GM21367 (cell line): ENCODE data around the gene RAPGEF4.

Experiments used
- ATAC-seq: cut with Tn5 transposase; IDR thresholded peaks from one replicate; pipeline ENCODE4 v1.9.1; 2021; ENCODE audit not compliant: unreplicated experiment

RAPGEF4 gene

DNA sequence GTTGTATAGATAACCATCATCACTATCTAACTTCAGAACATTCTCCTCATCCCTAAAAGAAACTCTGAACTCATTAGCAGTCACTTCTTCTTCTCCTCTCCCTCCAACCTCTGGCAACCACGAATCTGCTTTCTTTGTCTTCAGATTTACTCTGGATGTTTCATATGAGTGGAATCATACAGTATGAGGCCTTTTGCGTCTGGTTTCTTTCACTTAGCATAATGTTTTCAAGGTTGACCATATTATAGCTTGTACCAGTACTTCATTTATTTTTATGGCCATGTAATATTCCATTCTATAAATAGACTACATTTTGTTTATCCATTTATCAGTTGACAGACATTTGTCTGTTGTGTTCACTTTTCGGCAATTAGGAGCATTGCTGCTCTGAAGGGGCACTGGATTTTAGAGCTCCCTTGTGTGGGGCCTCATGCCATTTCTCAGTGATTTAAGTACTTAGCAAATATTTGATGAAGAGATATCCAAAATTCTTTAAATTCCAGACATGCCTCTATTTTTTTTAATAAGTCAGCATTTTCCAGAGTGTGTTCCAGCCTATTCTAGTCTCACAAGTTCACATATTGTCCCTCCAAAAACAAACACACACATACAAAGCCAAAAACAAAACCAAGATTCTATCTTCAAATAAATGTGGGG, 317.5 kb downstream of the RAPGEF4 start:
- ATAC-seq: no peak

GRCh38 chr2:173054466-173054865, 318.8 kb downstream of the RAPGEF4 start:
- no peak for ATAC-seq

DNA sequence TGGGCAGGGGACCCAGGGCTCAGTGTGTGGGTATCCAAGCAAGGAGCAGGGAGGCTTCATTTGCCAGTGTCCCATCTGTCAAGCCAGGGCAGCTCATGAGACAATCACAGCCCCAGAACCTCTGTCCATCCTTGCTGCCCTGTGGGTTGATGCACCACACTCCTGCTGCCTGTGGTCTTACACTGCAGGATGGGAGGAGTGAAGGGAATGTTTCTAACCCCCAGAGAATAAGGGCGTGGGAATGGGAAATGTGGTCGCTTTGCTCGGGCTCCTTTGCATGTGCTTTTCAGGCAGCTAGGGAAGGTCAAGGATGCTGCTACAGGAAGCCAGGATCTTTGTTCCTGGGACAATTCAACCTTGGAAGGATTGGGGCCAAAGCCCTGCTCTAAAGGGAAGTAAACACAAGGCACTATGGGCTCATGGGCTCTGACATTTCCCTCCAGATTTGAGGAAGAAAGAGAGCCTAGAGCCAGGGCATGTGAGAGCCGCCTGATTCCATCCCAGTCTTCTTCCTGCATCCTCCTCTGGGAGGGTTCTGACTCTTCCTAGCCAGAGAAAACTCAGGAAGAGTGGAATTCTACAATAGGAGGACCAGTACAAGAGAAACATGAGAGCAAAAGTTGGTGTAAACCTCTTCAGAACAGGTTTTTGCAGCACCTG, 321.2 kb downstream of the RAPGEF4 start:
- ATAC-seq: no peak

GRCh38 chr2:173058097-173058496, 322.5 kb downstream of the RAPGEF4 start:
- no peak for ATAC-seq

- ATAC-seq: no peak
Measured at GRCh38 chr2:173058673-173059072, 323.0 kb downstream of the RAPGEF4 start.

- ATAC-seq: no peak
Measured at GRCh38 chr2:173059292-173059691, 323.6 kb downstream of the RAPGEF4 start.

DNA sequence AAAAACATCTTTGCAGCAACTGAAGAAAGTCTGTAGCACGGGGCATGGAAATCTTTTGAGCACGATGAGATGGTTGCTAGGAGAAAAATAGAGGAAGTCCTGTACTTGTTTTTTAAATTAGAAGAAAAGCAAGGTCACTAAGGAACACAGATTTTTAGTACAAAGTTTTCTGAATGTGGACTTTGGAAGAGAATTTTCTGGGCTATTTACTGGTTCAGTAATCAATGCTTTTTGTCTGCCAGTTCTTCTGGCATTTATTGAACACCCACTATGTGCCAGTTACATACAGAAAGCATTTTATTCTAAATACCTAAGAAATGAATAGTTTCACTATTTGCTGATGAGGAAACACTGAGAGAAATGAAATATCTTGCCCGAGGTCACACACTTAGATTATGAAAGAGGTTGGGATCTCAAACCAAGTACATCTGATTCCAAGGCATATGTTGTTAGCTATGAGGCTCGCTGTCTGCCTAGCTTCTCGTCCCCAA, 324.4 kb downstream of the RAPGEF4 start:
- ATAC-seq: no peak

GRCh38 chr2:173062801-173063200, 327.2 kb downstream of the RAPGEF4 start:
- ATAC-seq: no peak

DNA sequence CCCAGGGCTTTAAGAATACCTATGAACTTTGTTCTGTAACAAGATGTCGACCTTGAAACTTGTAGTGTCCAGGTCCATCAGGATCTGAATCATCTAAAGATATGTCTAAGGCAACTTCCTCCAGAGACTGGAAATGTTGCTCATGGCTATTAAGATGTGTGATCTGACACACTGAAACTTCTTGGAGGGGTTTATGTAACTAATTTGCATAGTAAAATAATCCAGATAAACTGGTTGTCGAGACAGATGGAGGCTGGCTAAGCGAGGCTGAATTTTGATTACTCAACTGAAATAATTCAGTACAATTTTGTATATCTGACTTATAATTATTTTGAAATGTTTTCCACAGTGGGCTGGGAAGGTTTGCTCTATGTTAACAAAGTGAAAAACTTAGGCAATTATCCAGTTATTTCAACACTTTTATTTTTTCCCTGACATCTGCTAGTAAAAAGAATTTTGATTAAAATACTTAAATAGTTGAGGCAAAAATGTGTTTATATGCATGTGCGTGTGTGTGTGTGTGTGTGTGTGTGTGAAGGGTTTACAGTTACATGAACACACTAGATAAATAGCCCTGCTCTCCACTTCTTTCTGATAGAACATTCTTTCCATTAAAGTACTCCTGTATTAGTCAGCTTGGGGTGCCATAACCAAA, 328.6 kb downstream of the RAPGEF4 start:
- ATAC-seq: no peak

- no peak for ATAC-seq
Measured at GRCh38 chr2:173066887-173067676, 331.4 kb downstream of the RAPGEF4 start.

- ATAC-seq: no peak
Measured at GRCh38 chr2:173075056-173075780, 339.6 kb downstream of the RAPGEF4 start.

GRCh38 chr2:173075781-173076580, 340.3 kb downstream of the RAPGEF4 start, which contains the start of gene MAP3K20:
TSS of gene MAP3K20 (plus strand) at chr2:173075846. CDS start at chr2:173091032, 15,186 bp downstream.
- ATAC-seq: peak; percentile 57

- ATAC-seq: peak; percentile 20
Measured at GRCh38 chr2:173076581-173077345, 341.1 kb downstream of the RAPGEF4 start.

DNA sequence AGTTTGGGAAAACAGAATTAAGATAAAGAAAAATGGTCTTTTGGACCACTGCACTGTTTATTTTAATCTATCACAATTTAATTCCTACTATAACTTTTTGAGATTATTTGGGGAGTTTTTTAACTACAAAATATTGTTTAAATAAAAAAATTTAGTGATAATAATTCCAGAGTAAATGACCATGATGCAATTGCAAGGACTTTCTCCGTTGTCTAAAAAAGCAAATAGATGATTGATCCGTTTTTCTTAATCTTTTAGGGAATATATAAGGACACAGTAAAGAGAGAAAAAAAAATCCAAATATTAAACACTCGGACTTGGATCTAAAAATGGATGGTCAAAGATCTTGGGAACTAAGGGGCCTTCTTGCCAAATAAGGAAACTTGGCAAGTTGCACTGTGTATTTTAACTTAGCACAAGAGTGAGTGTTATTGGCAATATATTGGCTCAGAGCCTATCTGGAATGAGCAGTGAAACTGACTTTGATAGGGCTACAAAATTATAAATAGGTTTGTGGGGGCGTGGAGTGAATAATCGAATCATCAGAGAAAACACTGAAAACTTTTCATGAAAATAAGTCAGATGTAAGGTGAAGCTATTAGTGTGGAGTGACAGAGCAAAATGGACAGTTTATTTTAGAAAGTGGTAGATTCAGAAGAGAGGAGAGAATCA, 342.0 kb downstream of the RAPGEF4 start:
- no peak for ATAC-seq

DNA sequence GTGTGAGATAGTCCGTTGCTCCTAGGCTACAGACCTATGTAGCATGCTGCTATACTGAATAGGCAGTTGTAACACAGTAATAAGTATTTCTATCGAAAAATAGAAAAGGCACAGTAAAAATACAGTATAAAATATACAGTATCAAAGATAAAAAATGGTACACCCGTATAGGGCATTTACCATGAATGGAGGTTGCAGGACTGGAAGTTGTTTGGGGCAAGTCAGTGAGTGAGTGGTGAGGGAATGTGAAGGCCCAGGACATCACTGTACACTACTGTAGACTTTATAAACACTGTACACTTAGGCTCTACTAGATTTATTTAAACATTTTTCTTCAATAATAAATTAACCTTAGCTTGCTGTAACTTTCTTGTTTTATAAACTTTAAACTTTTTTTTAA, 343.5 kb downstream of the RAPGEF4 start:
- no peak for ATAC-seq

DNA sequence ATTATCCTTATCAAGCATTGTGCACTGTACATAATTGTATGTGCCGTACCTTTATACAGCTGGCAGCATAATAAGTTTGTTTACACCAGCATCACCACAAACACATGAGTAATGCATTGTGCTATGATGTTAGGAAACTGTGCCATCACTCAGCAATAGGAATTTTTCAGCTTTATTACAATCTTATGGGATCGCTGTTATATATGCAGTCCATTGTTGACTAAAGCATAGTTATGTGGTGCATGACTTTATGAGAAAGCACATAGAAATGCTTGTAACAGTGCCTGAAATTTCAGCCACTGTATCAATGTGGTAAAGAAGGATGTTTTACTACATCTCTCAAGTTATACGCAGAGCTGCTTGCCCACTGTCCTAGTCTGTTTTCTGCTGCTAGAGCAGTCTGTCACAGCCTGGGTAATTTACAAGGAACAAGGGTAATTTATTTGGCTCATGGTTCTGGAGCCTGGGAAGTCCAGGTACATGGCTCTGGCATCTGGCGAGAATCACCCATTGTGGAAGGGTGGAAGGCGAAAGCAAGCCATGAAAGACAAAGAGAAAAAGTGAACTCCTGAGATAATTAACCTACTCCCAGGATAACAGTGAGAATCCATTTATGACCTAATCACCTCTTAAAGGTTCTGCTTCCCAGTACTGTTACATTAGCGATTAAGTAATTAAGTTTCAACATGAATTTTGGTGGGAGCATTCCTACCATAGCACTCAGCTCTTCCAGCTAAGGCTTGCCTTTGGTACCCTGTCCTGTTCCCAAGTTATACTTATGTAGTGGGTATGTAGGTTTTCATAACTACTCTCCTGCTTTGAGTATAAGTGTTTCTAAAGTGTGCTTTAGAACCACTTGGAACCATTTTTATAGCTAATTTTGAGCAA, 344.6 kb downstream of the RAPGEF4 start:
- ATAC-seq: no peak

- ATAC-seq: no peak
Measured at GRCh38 chr2:173086518-173087213, 351.0 kb downstream of the RAPGEF4 start.
